ENCODE measurements around the gene EMILIN2. TPM values are rescaled to one million over a fixed set of nuclear protein-coding genes. Genes with fewer than 3 reads are reported as not detected.

The EMILIN2 gene
- total and polyA plus RNA-seq, 2 of the 8 experiments (the other 6 are each of a cell fraction or from before 2014, with no cell fraction given), result 6.0 to 7.5 TPM

- TF ChIP-seq POLR2AphosphoS5 (IDR thresholded peaks at IDR 0.05; ENCODE audit: low read depth, low read length) (no peak), RBBP5 (IDR thresholded peaks at IDR 0.05; ENCODE audit: borderline replicate concordance, low read depth, low read length) (no peak), HDAC6 (IDR thresholded peaks at IDR 0.05; ENCODE audit: low read depth, low read length) (no peak), SP4 (IDR thresholded peaks at IDR 0.05; ENCODE audit: low read length) (no peak), POU5F1 (IDR thresholded peaks at IDR 0.05; ENCODE audit: low read depth, low read length) (no peak)
- Histone ChIP-seq H2BK15ac (ENCODE audit: low read length) (no peak overlapping the region), H2BK5ac (ENCODE audit: low read depth, low read length) (no peak overlapping the region), H2BK120ac (replicated peaks; ENCODE audit: low read depth, low read length) (no peak overlapping the region), H3K56ac (replicated peaks; ENCODE audit: insufficient read length, low read depth, low read length) (no peak overlapping the region), H3K18ac (ENCODE audit: extremely low read depth, low read length) (no peak overlapping the region), H3K23ac (ENCODE audit: insufficient read length) (no peak overlapping the region), H4K5ac (ENCODE audit: insufficient read length, low read depth, low read length) (no peak overlapping the region), H3K4me1 (replicated peaks in 1 of 4; ENCODE audit: control insufficient read depth in 3 of 4, insufficient read depth in 4 of 4, low read length in 3 of 4) (peaks cover 2 to 10% (median 5%) of the 10 kb centered on the region in 4 experiments; a peak in 5 of 7 replicates), H3K79me1 (ENCODE audit: low read depth, low read length) (no peaks in the 10 kb centered on the region), H3K27ac (ENCODE audit: low read depth, low read length) (no peak overlapping the region), H2BK20ac (ENCODE audit: low read length) (no peak overlapping the region), H3K9me3 (ENCODE audit: insufficient read depth in 2 of 2, low read depth in 1 of 2, low read length in 1 of 2) (no peaks in the 10 kb centered on the region; a peak in 1 of 4 replicates), H2BK12ac (ENCODE audit: low read depth, low read length) (no peak overlapping the region), H3K23me2 (ENCODE audit: low read depth, low read length) (no peaks in the 10 kb centered on the region), H3K4me2 (ENCODE audit: insufficient read depth in 1 of 2, low read depth in 2 of 2, low read length in 2 of 2) (no peak overlapping the region), H2AK5ac (ENCODE audit: low read depth, low read length) (no peak overlapping the region), H2AFZ (ENCODE audit: low read length) (0 out of 2 replicates have a peak overlapping the region, but pooled peaks have one; percentile 8), H3K9ac (replicated peaks in 1 of 4; ENCODE audit: extremely low read depth in 1 of 4, low read depth in 3 of 4, low read length in 3 of 4) (no peak overlapping the region), H4K91ac (replicated peaks; ENCODE audit: insufficient read length, low read length) (no peak overlapping the region), H4K8ac (ENCODE audit: extremely low read depth, insufficient read depth, low read length) (no peak overlapping the region), H3K79me2 (ENCODE audit: control insufficient read depth in 1 of 2, insufficient read depth in 2 of 2, low read length in 2 of 2) (no peaks in the 10 kb centered on the region), H3K4me3 (ENCODE audit: extremely low read depth in 1 of 4, insufficient read depth in 2 of 4, low read depth in 3 of 4, low read length in 4 of 4) (no peak overlapping the region), H3K4ac (replicated peaks; ENCODE audit: insufficient read length, low read depth, low read length) (no peak overlapping the region), H3K14ac (ENCODE audit: insufficient read length) (no peak overlapping the region), H3K27me3 (replicated peaks in 1 of 4; ENCODE audit: control insufficient read depth in 3 of 4, extremely low read depth in 1 of 4, insufficient read depth in 3 of 4, low read length in 3 of 4) (no peaks in the 10 kb centered on the region), H3K36me3 (ENCODE audit: control insufficient read depth in 2 of 4, insufficient read depth in 4 of 4, low read length in 3 of 4) (no peaks in the 10 kb centered on the region), H4K20me1 (replicated peaks in 1 of 2; ENCODE audit: control insufficient read depth in 1 of 2, insufficient read depth in 2 of 2, low read length in 2 of 2) (no peaks in the 10 kb centered on the region)
- FAIRE-seq, result no peak
- CTCF ChIA-PET (ENCODE audit: partially characterized antibody), result no interaction called here
- WGBS, 2 experiments (ENCODE audit: extremely low coverage in 1 of 2, insufficient coverage in 1 of 2, insufficient read length in 1 of 2, insufficient replicate concordance in 2 of 2, low coverage in 1 of 2, low lambda C conversion rate in 2 of 2, missing lambda C conversion rate in 1 of 2), result 89% methylated on average over 12 of the region's 12 CpGs; no CpG with 5 or more reads in 1 of the 2 experiments
- DNase-seq (ENCODE audit: low read depth in 1 of 2, low spot score in 2 of 2), result no peak
- POLR2A ChIA-PET (ENCODE audit: partially characterized antibody), result interaction anchor here (1.3 kb wide), 1 partner anchor 56 kb away, joined by 4 read pairs; no protein-coding TSS in a partner anchor
These were observed 50.8 kb downstream of the EMILIN2 start for GRCh38 chr18:2897448-2898185.
